T-helper 1 cell (primary cell): Measurements from ENCODE around the gene RPS6KA4.
A peak's percentile ranks its signal among the peaks of the same experiment; 100 is the strongest.

Source experiments
- DNase-seq, 5 donors: peaks; one replicate each; pipeline ENCODE4 v3.0.0-alpha.2; 2012 to 2020

RPS6KA4 gene

GRCh38 chr11:64327993-64328392 is 31.0 kb upstream of the RPS6KA4 start:
- no peak for DNase-seq

GRCh38 chr11:64330888-64331287 is 28.1 kb upstream of the RPS6KA4 start:
- DNase-seq = no peak

GRCh38 chr11:64331569-64332371 is 27.2 kb upstream of the RPS6KA4 start:
- peak in 4 of 5 donors; percentile 43 to 86 (median 46) for DNase-seq

GRCh38 chr11:64333556-64333955 is 25.4 kb upstream of the RPS6KA4 start:
- DNase-seq = no peak

GRCh38 chr11:64334764-64335735 is 23.9 kb upstream of the RPS6KA4 start:
- no peak for DNase-seq

GRCh38 chr11:64337538-64338249 is 21.3 kb upstream of the RPS6KA4 start:
- DNase-seq = no peak

GRCh38 chr11:64338716-64339115 is 20.2 kb upstream of the RPS6KA4 start:
- no peak for DNase-seq

- no peak for DNase-seq
Measured at GRCh38 chr11:64339286-64339685, 19.7 kb upstream of the RPS6KA4 start.

GRCh38 chr11:64339754-64340408 is 19.1 kb upstream of the RPS6KA4 start, which contains the start of gene CCDC88B:
Gene CCDC88B (plus strand): TSS chr11:64340204. CDS start chr11:64340267, 63 bp downstream.
- peak; percentile 84 to 90 (median 84) for DNase-seq

- DNase-seq = peak; percentile 52 to 75 (median 66)
Measured at GRCh38 chr11:64340671-64341335, 18.2 kb upstream of the RPS6KA4 start.

- no peak for DNase-seq
Measured at GRCh38 chr11:64341429-64341828, 17.5 kb upstream of the RPS6KA4 start.

- DNase-seq = peak; percentile 74 to 91 (median 85)
Measured at GRCh38 chr11:64341851-64342791, 16.8 kb upstream of the RPS6KA4 start.

GRCh38 chr11:64342869-64343745 is 15.9 kb upstream of the RPS6KA4 start:
- peak in 1 of 5 donors; percentile 39 for DNase-seq

GRCh38 chr11:64343767-64344559 is 15.0 kb upstream of the RPS6KA4 start:
- no peak for DNase-seq

- no peak for DNase-seq
Measured at GRCh38 chr11:64344787-64345186, 14.2 kb upstream of the RPS6KA4 start.

- DNase-seq = no peak
Measured at GRCh38 chr11:64347193-64347867, 11.6 kb upstream of the RPS6KA4 start.

GRCh38 chr11:64348383-64349024 is 10.5 kb upstream of the RPS6KA4 start:
- DNase-seq = no peak
